22Rv1 (cell line): ENCODE measurements around the gene CPXM1.

Experiments
- H3K27ac ChIP-seq: fragments of 450-650 bp; 2 replicates; pipeline ENCODE4 v1.5.1; 2017
- ZFX ChIP-seq: fragments of 450-650 bp; IDR thresholded peaks from 2 replicates; pipeline ENCODE4 v1.6.1; 2017; ENCODE audit warnings: antibody characterized with exemption, borderline replicate concordance
- TF ChIP-seq, protein P1 (sequence below): fragments of 450-650 bp; IDR thresholded peaks from 2 replicates; pipeline ENCODE4 v1.5.1; 2017; ENCODE audit warnings: mild to moderate bottlenecking

Gene CPXM1

DNA sequence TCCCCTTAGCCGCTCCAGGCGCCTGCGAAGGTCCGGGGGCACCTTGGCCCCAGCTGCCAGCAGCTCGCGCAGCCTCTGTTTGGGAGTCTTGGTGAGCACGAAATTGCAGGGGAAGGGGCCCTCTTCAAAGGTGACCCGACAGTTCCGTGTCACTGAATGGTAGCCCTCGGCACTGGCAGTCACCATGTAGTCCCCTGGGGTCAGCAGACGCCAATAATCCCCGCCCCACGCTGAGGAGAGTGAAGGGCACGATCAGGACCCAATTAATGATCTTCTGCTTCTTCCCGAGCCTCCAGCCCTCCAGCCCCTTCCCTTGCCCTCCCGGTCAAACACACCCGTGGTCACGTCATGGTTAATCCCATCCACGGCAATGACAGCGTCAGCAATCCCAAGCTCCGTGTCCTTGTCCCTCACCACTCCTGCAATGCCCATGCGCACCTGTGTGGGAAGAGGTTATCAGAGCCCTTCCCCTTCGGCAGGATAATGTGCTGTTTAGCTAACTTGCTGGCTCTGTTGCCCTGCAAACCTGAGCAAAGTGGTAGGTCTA is 6.2 kb downstream of the CPXM1 start:
- TF ChIP-seq ZFX, result no peak
- TF ChIP-seq, protein P1, sequence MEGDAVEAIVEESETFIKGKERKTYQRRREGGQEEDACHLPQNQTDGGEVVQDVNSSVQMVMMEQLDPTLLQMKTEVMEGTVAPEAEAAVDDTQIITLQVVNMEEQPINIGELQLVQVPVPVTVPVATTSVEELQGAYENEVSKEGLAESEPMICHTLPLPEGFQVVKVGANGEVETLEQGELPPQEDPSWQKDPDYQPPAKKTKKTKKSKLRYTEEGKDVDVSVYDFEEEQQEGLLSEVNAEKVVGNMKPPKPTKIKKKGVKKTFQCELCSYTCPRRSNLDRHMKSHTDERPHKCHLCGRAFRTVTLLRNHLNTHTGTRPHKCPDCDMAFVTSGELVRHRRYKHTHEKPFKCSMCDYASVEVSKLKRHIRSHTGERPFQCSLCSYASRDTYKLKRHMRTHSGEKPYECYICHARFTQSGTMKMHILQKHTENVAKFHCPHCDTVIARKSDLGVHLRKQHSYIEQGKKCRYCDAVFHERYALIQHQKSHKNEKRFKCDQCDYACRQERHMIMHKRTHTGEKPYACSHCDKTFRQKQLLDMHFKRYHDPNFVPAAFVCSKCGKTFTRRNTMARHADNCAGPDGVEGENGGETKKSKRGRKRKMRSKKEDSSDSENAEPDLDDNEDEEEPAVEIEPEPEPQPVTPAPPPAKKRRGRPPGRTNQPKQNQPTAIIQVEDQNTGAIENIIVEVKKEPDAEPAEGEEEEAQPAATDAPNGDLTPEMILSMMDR, result no peak
- no peak overlapping the region for H3K27ac ChIP-seq

DNA sequence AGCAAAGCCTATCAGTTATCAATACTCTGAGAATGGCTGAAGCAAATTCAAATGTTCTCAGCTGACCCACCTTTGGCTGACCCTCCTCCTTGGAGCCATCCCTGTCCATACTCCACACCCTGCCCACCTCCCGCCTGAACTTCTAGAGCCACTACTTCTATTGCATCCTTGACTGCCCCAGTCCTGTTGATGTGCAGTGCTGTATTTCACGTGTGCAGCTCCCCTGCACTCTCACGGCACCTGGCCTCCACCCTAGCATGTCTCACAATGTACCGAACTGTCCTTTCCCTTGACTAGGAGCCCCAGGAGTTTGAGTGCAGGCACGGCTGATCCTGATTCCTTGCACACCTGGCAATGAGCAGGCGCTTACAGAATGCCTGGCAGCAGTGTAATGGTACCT is 7.0 kb downstream of the CPXM1 start:
- H3K27ac ChIP-seq, result no peak overlapping the region
- TF ChIP-seq, protein P1, result no peak
- TF ChIP-seq ZFX, result no peak

DNA sequence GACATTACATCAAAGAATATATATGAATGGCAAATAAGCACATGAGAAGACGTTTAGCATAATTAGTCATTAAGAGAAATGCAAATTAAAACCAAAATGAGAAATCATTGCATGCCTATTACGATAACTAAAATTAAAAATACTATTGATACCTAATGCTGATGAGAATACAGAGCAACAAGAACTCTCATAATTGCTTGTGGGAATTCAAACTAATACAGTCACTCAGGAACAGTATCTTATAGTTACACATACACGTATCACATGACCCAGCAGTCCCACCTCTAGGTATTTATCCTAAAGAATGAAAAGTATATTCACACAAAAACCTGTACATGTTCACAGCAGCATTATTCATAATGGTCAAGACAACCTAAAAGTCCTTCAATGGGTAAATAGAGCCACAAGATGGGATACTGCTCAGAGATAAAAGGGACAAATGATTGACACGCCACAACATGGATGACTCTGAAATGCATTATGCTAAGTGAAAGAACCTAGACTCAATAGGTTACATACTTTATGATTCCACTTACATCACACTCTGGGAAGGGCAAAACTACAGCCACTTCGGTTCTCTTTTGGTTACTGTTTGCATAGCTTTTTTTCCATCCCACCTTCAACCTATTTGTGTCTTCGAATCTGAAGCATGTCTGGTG is 16.4 kb downstream of the CPXM1 start:
- H3K27ac ChIP-seq, result no peak overlapping the region
- no peak for TF ChIP-seq ZFX
- TF ChIP-seq, protein P1, result no peak

DNA sequence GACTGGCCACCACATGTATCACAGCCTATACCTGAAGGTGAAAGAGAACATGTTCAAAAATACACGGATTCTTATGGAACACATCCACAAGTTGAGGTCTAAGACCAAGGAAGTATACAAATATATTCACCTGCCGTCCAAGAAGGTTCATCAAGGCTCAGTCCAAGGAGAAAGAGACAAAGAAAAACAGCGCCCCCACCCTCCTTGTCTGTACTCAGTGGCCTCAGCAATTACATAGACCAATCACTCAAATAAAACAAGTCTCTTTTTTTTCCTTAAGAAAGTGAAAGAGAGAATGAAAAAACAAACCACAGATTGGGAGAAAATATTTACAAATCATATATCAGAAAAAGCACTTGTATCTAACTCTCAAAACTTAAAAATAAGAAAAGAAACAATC is 19.5 kb downstream of the CPXM1 start:
- H3K27ac ChIP-seq, result no peak overlapping the region
- no peak for TF ChIP-seq ZFX
- TF ChIP-seq, protein P1, result peak; percentile 45

DNA sequence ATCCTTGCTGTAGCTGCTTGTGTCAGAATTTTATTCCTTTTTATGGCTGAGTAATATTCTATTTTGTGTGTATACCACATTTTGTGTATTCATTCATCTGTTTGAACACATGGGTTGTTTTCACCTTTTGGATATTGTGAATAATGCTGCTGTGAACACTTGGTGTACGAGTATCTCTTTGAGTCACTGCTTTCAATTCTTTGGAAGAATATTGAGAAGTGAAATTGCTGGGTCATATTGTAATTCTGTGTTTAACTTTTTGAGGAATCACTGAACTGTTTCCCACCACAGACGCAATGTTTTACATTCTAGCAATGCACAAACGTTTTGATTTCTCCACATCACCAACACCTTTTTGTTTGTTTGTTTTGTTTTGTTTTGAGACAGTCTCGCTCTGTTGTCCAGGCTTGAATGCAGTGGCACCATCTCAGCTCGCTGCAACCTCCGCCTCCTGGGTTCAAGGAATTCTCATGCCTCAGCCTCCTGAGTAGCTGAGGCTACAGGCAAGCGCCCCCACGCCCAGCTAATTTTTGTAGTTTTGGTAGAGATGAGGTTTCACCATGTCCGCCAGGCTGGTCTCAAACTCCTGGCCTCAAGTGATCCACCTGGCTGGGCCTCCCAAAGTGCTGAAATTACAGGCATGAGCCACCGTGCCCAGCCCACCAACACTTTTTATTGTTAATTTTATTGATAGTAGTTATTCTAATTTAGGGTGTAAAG is 21.7 kb downstream of the CPXM1 start:
- TF ChIP-seq, protein P1, result no peak
- TF ChIP-seq ZFX, result no peak
- no peak overlapping the region for H3K27ac ChIP-seq

DNA sequence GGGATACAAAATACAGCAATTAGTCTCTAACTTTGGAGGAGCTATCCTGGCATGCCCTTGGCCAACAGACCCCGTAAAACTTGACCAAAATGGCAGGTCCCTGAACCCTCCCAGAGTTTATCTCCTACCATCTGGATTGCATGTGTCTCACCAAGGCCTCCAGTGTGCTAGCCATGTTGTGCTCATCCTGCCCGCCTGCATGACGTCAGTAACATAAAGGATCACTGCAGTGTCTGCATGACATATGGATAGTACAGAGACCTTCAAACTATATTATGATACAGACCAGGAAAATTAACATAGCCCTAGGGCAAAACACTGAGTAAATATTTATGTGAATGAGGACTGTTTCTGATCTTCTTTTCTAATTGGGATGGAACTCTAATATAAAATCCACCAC is 25.3 kb downstream of the CPXM1 start:
- TF ChIP-seq, protein P1, result no peak
- no peak for TF ChIP-seq ZFX
- H3K27ac ChIP-seq, result no peak overlapping the region

DNA sequence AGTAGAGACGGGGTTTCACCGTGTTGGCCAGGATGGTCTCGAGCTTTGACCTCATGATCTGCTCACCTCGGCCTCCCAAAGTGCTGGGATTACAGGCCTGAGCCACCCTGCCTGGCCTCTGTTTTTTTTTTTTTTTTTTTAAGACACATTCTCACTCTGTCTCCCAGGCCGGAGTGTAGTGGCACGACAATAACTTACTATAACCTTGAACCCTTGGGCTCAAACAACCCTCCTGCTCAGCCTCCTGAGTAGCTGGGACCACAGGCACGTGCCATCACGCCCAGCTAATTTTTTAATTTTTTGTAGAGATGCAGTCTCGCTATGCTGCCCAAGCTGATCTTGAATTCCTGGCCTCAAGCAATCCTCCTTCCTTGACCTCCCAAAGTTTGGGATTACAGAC is 26.6 kb downstream of the CPXM1 start:
- no peak overlapping the region for H3K27ac ChIP-seq
- TF ChIP-seq, protein P1, result no peak
- TF ChIP-seq ZFX, result no peak
